Heart left ventricle (tissue), 13 donors: ENCODE data around the gene CRYGN.

Experiments used
- POLR2A ChIP-seq, 2 donors: fragments of 450-650 bp; IDR thresholded peaks; one replicate each; pipeline ENCODE4 v1.6.1; 2017; ENCODE audit warnings: antibody characterized with exemption in 2 of 2, mild to moderate bottlenecking in 2 of 2, moderate library complexity in 2 of 2
- TF ChIP-seq, protein P1 (sequence below), 12 donors: fragments of 200-600 bp; sonication (generic) in 4 of 12; IDR thresholded peaks; one replicate each; pipeline versions ENCODE4 v1.5.0 to v1.8.0; 2018 to 2022; ENCODE audit warnings: antibody characterized with exemption in 12 of 12, mild to moderate bottlenecking in 5 of 12
- donor health status: ischemic (EF 13 %, LVEDD 7.1; RV severe dilation, severe dysfunction).
- donor health status: DM: no; HTN: yes; CAD: no.
- donor health status: DM: no; HTN: no; CAD: no.
- donor health status: ischemic (EF 25% LVEDD 6.9; RV normal size, moderate dysfunction).
- donor health status: ischemic (EF 25% LVEDD 5.7; RV mildly dilated, moderate dysfunction).
- donor health status: ischemic (EF 35%, LVEDD 5.7; RV mildly dilated, moderate dysfunction).
- donor health status: nonischemic (EF 11% LVEDD 7.7; RV severe dilation, severe dysfunction).
- donor health status: DM: yes; HTN: yes; CAD: no.
- donor health status: PGD.
- donor health status: ischemic (EF 29% LVEDD 5.4; RV normal size, mild dysfunction).
- donor health status: nonischemic (EF 23%, LVEDD 6.1; RV moderate dilation, normal function).

DNA sequence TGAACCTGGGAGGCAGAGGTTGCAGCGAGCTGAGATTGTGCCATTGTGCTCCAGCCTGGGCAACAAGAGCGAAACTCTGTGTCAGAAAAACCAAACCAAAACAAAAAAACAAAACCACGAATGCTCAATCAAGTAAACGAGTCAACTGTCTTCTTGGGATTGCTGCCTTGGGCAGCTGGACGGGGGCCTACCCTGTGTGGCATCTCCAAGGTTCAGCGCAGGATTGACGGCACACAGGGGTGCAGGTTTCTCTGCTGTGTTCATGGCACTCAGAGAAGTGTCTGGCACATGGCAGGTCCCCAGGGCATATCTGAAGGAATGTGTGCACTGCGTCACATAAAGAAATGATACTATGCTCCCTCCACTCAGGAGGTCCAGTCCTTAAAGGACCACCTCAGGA lies 25.2 kb upstream of the CRYGN start:
- TF ChIP-seq, protein P1, sequence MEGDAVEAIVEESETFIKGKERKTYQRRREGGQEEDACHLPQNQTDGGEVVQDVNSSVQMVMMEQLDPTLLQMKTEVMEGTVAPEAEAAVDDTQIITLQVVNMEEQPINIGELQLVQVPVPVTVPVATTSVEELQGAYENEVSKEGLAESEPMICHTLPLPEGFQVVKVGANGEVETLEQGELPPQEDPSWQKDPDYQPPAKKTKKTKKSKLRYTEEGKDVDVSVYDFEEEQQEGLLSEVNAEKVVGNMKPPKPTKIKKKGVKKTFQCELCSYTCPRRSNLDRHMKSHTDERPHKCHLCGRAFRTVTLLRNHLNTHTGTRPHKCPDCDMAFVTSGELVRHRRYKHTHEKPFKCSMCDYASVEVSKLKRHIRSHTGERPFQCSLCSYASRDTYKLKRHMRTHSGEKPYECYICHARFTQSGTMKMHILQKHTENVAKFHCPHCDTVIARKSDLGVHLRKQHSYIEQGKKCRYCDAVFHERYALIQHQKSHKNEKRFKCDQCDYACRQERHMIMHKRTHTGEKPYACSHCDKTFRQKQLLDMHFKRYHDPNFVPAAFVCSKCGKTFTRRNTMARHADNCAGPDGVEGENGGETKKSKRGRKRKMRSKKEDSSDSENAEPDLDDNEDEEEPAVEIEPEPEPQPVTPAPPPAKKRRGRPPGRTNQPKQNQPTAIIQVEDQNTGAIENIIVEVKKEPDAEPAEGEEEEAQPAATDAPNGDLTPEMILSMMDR (IDR thresholded peaks at IDR 0.05): no peak
- TF ChIP-seq POLR2A (IDR thresholded peaks at IDR 0.05): no peak
